ENCODE results near the gene ZDHHC22. TPM values are rescaled to one million over a fixed set of nuclear protein-coding genes. Genes with fewer than 3 reads are reported as not detected.

The ZDHHC22 gene
- total RNA-seq, 1 experiment from 2014 or later: 11.3 TPM

GRCh38 chr14:77155083-77155482 lies 13.5 kb upstream of the ZDHHC22 start:
- peaks cover 41 to 53% of the 10 kb centered on the region in 2 experiments for H3K4me1 Mint-ChIP-seq
- Histone ChIP-seq H2AFZ (ENCODE audit: low read length) (no peak overlapping the region), H3K9me3 (ENCODE audit: control insufficient read depth, low read depth, low read length) (no peaks in the 10 kb centered on the region), H2BK12ac (ENCODE audit: insufficient read length, low read depth, low read length) (no peak overlapping the region), H2BK5ac (ENCODE audit: insufficient read length, low read length) (no peak overlapping the region), H4K20me1 (ENCODE audit: control insufficient read depth, insufficient read depth, insufficient read length) (peaks cover 3% of the 10 kb centered on the region), H3K56ac (ENCODE audit: insufficient read length, low read depth, low read length) (no peak overlapping the region), H4K8ac (replicated peaks; ENCODE audit: insufficient read length, low read depth, low read length) (no peak overlapping the region), H2BK15ac (ENCODE audit: low read depth, low read length) (no peak overlapping the region), H2AK5ac (ENCODE audit: insufficient read length, low read length) (no peak overlapping the region), H3K9ac (ENCODE audit: extremely low read depth, insufficient read length, low read length) (no peak overlapping the region), H3K18ac (ENCODE audit: insufficient read length, low read depth, low read length) (no peak overlapping the region), H3T11ph (ENCODE audit: low read length) (no peak overlapping the region), H3K4me1 (ENCODE audit: insufficient read depth, low read length) (peaks cover 4% of the 10 kb centered on the region; the same call in 1 of the 2 replicates), H2BK20ac (ENCODE audit: low read depth, low read length, poor library complexity, severe bottlenecking) (no peak overlapping the region), H3K4me2 (ENCODE audit: insufficient read depth, insufficient read length, low read length) (no peak overlapping the region), H3K23me2 (ENCODE audit: insufficient read length, low read depth, low read length, poor library complexity, severe bottlenecking) (peaks cover 2% of the 10 kb centered on the region), H3K14ac (ENCODE audit: insufficient read depth, low read length) (no peak overlapping the region; the same call in 1 of the 2 replicates), H3K79me2 (ENCODE audit: insufficient read depth, low read length) (no peaks in the 10 kb centered on the region), H3K23ac (ENCODE audit: insufficient read length, low read depth, low read length) (no peak overlapping the region), H2BK120ac (ENCODE audit: low read depth, low read length, poor library complexity, severe bottlenecking) (no peak overlapping the region), H3K27ac (ENCODE audit: insufficient read length, low read depth, low read length) (no peak overlapping the region), H3K79me1 (ENCODE audit: insufficient read depth, low read depth, low read length, poor library complexity, severe bottlenecking) (no peaks in the 10 kb centered on the region), H3K4ac (ENCODE audit: low read depth, low read length) (no peak overlapping the region), H3K27me3 (ENCODE audit: insufficient read depth, low read length) (no peaks in the 10 kb centered on the region), H4K91ac (ENCODE audit: insufficient read length, low read depth, low read length) (no peak overlapping the region), H4K5ac (ENCODE audit: insufficient read length, low read depth, low read length) (no peak overlapping the region)
- TF ChIP-seq, protein P1, sequence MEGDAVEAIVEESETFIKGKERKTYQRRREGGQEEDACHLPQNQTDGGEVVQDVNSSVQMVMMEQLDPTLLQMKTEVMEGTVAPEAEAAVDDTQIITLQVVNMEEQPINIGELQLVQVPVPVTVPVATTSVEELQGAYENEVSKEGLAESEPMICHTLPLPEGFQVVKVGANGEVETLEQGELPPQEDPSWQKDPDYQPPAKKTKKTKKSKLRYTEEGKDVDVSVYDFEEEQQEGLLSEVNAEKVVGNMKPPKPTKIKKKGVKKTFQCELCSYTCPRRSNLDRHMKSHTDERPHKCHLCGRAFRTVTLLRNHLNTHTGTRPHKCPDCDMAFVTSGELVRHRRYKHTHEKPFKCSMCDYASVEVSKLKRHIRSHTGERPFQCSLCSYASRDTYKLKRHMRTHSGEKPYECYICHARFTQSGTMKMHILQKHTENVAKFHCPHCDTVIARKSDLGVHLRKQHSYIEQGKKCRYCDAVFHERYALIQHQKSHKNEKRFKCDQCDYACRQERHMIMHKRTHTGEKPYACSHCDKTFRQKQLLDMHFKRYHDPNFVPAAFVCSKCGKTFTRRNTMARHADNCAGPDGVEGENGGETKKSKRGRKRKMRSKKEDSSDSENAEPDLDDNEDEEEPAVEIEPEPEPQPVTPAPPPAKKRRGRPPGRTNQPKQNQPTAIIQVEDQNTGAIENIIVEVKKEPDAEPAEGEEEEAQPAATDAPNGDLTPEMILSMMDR (conservative IDR thresholded peaks at IDR 0.05): no peak
- no peaks in the 10 kb centered on the region; a peak in 1 of 7 replicates for H3K36me3 Mint-ChIP-seq (ENCODE audit: insufficient read depth in 1 of 3, low read depth in 3 of 3)
- WGBS (ENCODE audit: extremely low coverage, insufficient read length, low lambda C conversion rate): no CpG with 5 or more reads among the region's 2 CpGs
- 0 out of 5 replicates have a peak overlapping the region, but pooled peaks of 1 of the 2 experiments have one; percentile 11 for H3K4me3 Mint-ChIP-seq
- peaks cover 0 to 4% of the 10 kb centered on the region in 2 experiments; a peak in 2 of 5 replicates for H3K9me3 Mint-ChIP-seq
- no peak overlapping the region; a peak in 1 of 7 replicates for H3K27ac Mint-ChIP-seq
- DNase-seq: peak; percentile 7
- peaks cover 2% of the 10 kb centered on the region; the same call in 1 of the 2 replicates for H3K27me3 Mint-ChIP-seq (ENCODE audit: low read depth)

All from H9 (cell line).